Activated T-helper 2 cell treated with anti-CD3 and anti-CD28 coated beads, Interferon-gamma antibody, Interleukin-2, Interleukin-4, amounts not matched to agents 10 μg/mL and 5 μg/mL and 100 μg/mL, durations not matched to agents 14 hours and 24 hours and 36 hours (primary cell): ENCODE measurements around the gene RNPEP. TPM values are rescaled to one million over a fixed set of nuclear protein-coding genes. Genes with fewer than 3 reads are reported as not detected.
"Not testable (repeated sequence)": the region's sequence is repeated elsewhere in the genome, so short reads cannot be mapped to it uniquely, and the experiment has no call there.

Experiments used
- DNase-seq: peaks from one replicate; pipeline ENCODE4 v3.0.0; 2021; ENCODE audit warnings: low spot score
- H3K27ac Mint-ChIP-seq: one replicate; pipeline ENCODE4 v1.8.0; 2021; ENCODE audit warnings: mixed read lengths
- H3K27me3 Mint-ChIP-seq: one replicate; pipeline ENCODE4 v1.8.0; 2021; ENCODE audit warnings: low read depth, mixed read lengths
- H3K36me3 Mint-ChIP-seq: one replicate; pipeline ENCODE4 v1.8.0; 2021; ENCODE audit warnings: low read depth, mixed read lengths
- H3K4me1 Mint-ChIP-seq: one replicate; pipeline ENCODE4 v1.8.0; 2021; ENCODE audit warnings: low read depth, mixed read lengths
- H3K4me3 Mint-ChIP-seq: one replicate; pipeline ENCODE4 v1.8.0; 2021; ENCODE audit warnings: low read depth, mild to moderate bottlenecking, moderate library complexity, mixed read lengths
- H3K9me3 Mint-ChIP-seq: one replicate; pipeline ENCODE4 v1.8.0; 2021; ENCODE audit warnings: mixed read lengths
- intact Hi-C: fragments of 100-400 bp; cut with micrococcal nuclease; formaldehyde crosslinking; loops from one replicate; pipeline ENCODE4 v1.15.1; 2023
- total RNA-seq: library from RNA; stranded (reverse); gene quantifications from 2 replicates; pipeline ENCODE4 v1.2.3, GENCODE V29; 2022

RNPEP gene
- total RNA-seq, 1 donor from 2014 or later, result 43.6 TPM

GRCh38 chr1:202037706-202038296 is 55.4 kb downstream of the RNPEP start:
- DNase-seq, result no peak
- Mint-ChIP-seq H3K27me3 (peaks cover 3% of the 10 kb centered on the region), H3K9me3 (no peaks in the 10 kb centered on the region), H3K36me3 (no peaks in the 10 kb centered on the region), H3K27ac (no peak overlapping the region), H3K4me1 (no peaks in the 10 kb centered on the region), H3K4me3 (no peak overlapping the region)
- intact Hi-C loops, result no loop called here

GRCh38 chr1:202038688-202039346 is 56.4 kb downstream of the RNPEP start:
- H3K36me3 Mint-ChIP-seq, result no peaks in the 10 kb centered on the region
- H3K27ac Mint-ChIP-seq, result no peak overlapping the region
- DNase-seq, result no peak
- no peaks in the 10 kb centered on the region for H3K4me1 Mint-ChIP-seq
- intact Hi-C loops, result no loop called here
- no peaks in the 10 kb centered on the region for H3K9me3 Mint-ChIP-seq
- no peak overlapping the region for H3K4me3 Mint-ChIP-seq
- H3K27me3 Mint-ChIP-seq, result peaks cover 1% of the 10 kb centered on the region

- no peaks in the 10 kb centered on the region for H3K4me1 Mint-ChIP-seq
- peaks cover 5% of the 10 kb centered on the region for H3K27me3 Mint-ChIP-seq
- no peak overlapping the region for H3K4me3 Mint-ChIP-seq
- no peaks in the 10 kb centered on the region for H3K36me3 Mint-ChIP-seq
- H3K27ac Mint-ChIP-seq, result no peak overlapping the region
- intact Hi-C loops, result no loop called here
- DNase-seq, result no peak
- H3K9me3 Mint-ChIP-seq, result no peaks in the 10 kb centered on the region
Measured at GRCh38 chr1:202045705-202046104, 63.3 kb downstream of the RNPEP start.

GRCh38 chr1:202046227-202046626 is 63.8 kb downstream of the RNPEP start:
- peaks cover 5% of the 10 kb centered on the region for H3K27me3 Mint-ChIP-seq
- no peak overlapping the region for H3K27ac Mint-ChIP-seq
- no peaks in the 10 kb centered on the region for H3K36me3 Mint-ChIP-seq
- no peaks in the 10 kb centered on the region for H3K9me3 Mint-ChIP-seq
- H3K4me3 Mint-ChIP-seq, result no peak overlapping the region
- DNase-seq, result no peak
- intact Hi-C loops, result no loop called here
- no peaks in the 10 kb centered on the region for H3K4me1 Mint-ChIP-seq

DNA sequence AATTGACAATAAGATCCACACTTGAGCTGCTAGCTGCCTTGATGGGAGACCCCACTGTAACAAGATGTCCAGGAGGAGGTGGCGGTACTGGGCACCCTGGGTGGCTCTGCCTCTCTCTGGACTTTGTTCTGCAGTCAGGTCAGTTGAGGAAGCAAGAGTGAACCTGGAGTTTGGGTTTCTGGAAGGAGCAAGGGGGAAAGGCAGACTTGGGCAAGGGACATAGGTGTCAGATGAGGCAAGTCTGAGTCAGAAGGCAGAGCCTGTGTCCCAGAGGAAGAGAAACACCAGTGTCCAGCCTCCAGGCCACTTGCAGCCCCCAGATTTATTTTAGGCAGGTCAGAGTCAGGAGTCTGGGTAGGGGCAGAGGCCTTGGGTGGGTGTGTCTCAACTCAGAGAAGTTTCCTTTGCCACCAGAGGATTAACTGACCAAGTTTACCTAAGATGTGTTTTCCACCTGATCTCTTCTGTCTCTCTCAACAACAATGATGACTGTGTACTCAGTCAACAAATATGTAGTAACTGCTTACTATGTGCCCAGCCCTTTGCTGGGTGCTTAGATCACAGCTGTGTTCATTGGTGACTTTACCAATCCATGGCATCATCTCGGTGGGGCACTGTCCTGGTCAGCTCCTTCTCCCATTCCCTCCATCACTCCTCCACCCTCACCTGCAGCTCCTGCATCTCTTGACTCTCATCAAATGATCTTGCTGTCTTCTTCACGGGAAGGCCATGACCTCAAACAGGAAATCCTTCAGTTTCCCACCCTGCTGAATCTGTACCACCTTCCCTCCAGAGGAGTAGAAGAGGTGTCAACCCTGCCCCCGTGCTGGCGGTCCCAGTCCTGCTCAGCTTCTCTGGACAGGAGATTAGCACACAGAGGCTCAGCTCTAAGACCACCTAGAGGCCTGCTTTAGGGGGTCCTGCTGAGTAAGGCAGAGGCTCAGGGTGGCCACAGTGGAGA is 64.6 kb downstream of the RNPEP start:
- intact Hi-C loops, result no loop called here
- Mint-ChIP-seq H3K4me3 (no peak overlapping the region), H3K4me1 (no peaks in the 10 kb centered on the region), H3K9me3 (no peaks in the 10 kb centered on the region), H3K36me3 (no peaks in the 10 kb centered on the region), H3K27me3 (peaks cover 5% of the 10 kb centered on the region), H3K27ac (no peak overlapping the region)
- no peak for DNase-seq

DNA sequence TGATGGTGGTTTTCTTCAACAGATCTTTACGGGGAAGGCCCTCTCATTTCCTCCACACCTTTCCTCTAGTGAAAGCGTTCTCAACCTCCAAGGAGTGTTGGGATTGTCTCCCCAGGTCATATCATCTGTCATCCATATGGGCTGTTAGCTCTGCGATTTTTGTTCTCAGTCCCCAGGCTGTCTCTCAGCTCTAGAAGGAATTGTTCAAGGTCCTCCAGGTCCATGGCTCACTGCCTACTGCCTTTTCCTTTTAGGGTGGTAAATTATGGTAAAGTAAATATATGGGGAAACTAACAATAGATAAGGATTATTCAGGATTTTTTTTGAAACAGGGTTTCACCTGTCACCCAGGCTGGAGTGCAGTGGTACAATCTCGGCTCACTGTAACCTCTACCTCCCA is 65.5 kb downstream of the RNPEP start:
- Mint-ChIP-seq H3K4me1 (no peaks in the 10 kb centered on the region), H3K27ac (no peak overlapping the region), H3K27me3 (peaks cover 5% of the 10 kb centered on the region), H3K9me3 (no peaks in the 10 kb centered on the region), H3K36me3 (no peaks in the 10 kb centered on the region), H3K4me3 (no peak overlapping the region)
- no peak for DNase-seq
- intact Hi-C loops, result no loop called here

- intact Hi-C loops, result no loop called here
- Mint-ChIP-seq H3K9me3 (no peaks in the 10 kb centered on the region), H3K27me3 (peaks cover 5% of the 10 kb centered on the region), H3K36me3 (no peaks in the 10 kb centered on the region), H3K4me1 (no peaks in the 10 kb centered on the region), H3K4me3 (no peak overlapping the region), H3K27ac (no peak overlapping the region)
- no peak for DNase-seq
Measured at GRCh38 chr1:202049129-202049528, 66.7 kb downstream of the RNPEP start.

- no peak for DNase-seq
- no peaks in the 10 kb centered on the region for H3K27me3 Mint-ChIP-seq
- no peak overlapping the region for H3K4me3 Mint-ChIP-seq
- no peak overlapping the region for H3K27ac Mint-ChIP-seq
- H3K9me3 Mint-ChIP-seq, result no peaks in the 10 kb centered on the region
- intact Hi-C loops, result no loop called here
- no peaks in the 10 kb centered on the region for H3K36me3 Mint-ChIP-seq
- no peaks in the 10 kb centered on the region for H3K4me1 Mint-ChIP-seq
Measured at GRCh38 chr1:202054094-202054493, 71.6 kb downstream of the RNPEP start.

DNA sequence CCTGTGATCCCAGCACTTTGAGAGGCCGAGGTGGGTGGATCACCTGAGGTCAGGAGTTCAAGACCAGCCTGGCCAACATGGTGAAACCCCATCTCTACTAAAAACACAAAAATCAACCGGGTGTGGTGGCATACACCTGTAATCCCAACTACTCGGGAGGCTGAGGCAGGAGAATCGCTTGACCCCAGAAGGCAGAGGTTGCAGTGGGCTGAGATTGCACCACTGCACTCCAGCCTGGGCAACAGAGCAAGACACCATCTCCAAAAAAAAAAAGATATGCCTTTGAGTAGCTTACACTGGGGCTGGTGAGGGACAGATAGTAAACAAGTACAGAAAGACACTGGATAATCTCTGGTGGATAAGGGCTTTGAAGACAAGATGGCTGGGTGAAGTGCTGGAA is 72.2 kb downstream of the RNPEP start:
- intact Hi-C loops, H3K27ac Mint-ChIP-seq, H3K9me3 Mint-ChIP-seq, H3K4me3 Mint-ChIP-seq, H3K36me3 Mint-ChIP-seq, DNase-seq, H3K4me1 Mint-ChIP-seq, H3K27me3 Mint-ChIP-seq: not testable (repeated sequence)

Other genes with a start within 250 kb of the RNPEP start
- gene IPO9, start 153.5 kb upstream of the RNPEP start, total RNA-seq, result 64.7 and 66.7 TPM in 2 replicates
- gene SHISA4, start 93.8 kb upstream of the RNPEP start, total RNA-seq, result 0.41 and 0.48 TPM in 2 replicates
- gene LMOD1, start 36.1 kb upstream of the RNPEP start, total RNA-seq, result not detected in 2 replicates
- 92.6 and 96.0 TPM in 2 replicates for gene TIMM17A, start 27.1 kb upstream of the RNPEP start, total RNA-seq
- 0.62 and 0.97 TPM in 2 replicates for gene ELF3, start 27.9 kb downstream of the RNPEP start, total RNA-seq
- gene GPR37L1, start 140.3 kb downstream of the RNPEP start, total RNA-seq, result not detected in 2 replicates
- 57.9 and 64.7 TPM in 2 replicates for gene ARL8A, start 162.1 kb downstream of the RNPEP start, total RNA-seq
- 388 and 398 TPM in 2 replicates for gene PTPN7, start 178.0 kb downstream of the RNPEP start, total RNA-seq
- not detected in 2 replicates for gene LGR6, start 211.2 kb downstream of the RNPEP start, total RNA-seq